GM12874 (cell line): ENCODE data around the gene PCDHB2.
A peak's percentile ranks its signal among the peaks of the same experiment; 100 is the strongest.

Source experiments
- TF ChIP-seq, protein P1 (sequence below): IDR thresholded peaks from 2 replicates; pipeline ENCODE4 v1.5.1; 2011; ENCODE audit warnings: low read depth, mild to moderate bottlenecking, control low read depth, low read length, moderate library complexity; ENCODE audit not compliant: insufficient read depth

Gene PCDHB2

DNA sequence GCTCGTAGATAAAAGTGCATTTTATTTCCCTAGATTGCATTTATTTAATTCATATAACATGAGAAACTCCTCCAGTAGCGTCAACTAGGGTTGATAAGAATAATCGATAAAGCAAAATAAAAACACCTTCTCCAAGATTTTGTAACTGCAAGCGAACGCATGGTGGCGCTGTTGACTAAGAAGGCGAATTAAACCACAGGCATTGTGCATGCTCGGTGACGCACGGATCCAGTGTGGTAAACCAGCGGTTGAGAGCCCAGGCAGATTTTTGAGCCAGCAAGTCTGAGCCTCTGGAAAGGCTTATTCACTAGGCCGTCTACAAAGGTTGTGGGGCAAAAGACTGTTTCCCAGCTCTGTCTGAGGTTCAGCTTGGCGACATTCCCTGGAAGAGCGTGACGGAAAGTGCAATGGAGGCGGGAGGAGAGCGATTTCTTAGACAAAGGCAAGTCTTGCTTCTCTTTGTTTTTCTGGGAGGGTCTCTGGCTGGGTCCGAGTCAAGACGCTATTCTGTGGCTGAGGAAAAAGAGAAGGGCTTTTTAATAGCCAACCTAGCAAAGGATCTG, 5.9 kb downstream of the PCDHB2 start, which contains the start of gene PCDHB3:
TSS of gene PCDHB3 (plus strand) at position 231 of the 563 bp plus-strand sequence. CDS start at position 408, 177 bp downstream.
- TF ChIP-seq, protein P1, sequence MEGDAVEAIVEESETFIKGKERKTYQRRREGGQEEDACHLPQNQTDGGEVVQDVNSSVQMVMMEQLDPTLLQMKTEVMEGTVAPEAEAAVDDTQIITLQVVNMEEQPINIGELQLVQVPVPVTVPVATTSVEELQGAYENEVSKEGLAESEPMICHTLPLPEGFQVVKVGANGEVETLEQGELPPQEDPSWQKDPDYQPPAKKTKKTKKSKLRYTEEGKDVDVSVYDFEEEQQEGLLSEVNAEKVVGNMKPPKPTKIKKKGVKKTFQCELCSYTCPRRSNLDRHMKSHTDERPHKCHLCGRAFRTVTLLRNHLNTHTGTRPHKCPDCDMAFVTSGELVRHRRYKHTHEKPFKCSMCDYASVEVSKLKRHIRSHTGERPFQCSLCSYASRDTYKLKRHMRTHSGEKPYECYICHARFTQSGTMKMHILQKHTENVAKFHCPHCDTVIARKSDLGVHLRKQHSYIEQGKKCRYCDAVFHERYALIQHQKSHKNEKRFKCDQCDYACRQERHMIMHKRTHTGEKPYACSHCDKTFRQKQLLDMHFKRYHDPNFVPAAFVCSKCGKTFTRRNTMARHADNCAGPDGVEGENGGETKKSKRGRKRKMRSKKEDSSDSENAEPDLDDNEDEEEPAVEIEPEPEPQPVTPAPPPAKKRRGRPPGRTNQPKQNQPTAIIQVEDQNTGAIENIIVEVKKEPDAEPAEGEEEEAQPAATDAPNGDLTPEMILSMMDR = peak; percentile 19; the same call in 1 of the 2 replicates

DNA sequence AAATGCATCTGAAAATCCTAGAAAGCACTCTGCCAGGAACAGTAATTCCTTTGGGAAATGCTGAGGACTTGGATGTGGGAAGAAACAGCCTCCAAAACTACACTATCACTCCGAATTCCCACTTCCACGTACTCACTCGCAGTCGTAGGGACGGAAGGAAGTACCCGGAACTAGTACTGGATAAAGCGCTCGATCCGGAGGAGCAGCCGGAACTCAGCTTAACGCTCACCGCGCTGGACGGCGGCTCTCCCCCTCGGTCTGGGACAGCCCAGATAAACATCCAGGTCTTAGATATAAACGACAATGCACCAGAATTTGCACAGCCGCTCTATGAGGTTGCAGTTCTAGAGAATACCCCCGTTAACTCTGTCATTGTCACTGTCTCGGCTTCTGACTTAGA, 6.6 kb downstream of the PCDHB2 start:
- TF ChIP-seq, protein P1 = no peak

DNA sequence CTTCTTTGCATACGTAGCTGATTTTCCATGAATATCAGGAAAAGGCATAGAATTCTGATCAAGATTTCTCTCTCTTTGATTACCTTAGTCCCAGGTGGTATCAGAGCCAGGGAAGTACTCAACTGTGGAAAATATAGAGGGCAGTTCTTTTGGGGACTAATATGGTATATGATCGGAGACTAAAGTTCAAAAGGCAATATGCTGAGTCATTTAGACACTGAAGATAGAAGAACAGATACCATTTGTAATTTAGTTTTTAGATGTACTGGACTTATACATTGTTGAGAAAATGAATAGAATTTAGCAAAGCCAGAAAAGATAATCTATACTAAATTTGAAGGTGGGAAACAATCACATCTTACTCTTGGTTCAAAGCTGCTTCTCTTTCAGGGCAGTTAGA, 10.9 kb downstream of the PCDHB2 start:
- TF ChIP-seq, protein P1 = no peak

DNA sequence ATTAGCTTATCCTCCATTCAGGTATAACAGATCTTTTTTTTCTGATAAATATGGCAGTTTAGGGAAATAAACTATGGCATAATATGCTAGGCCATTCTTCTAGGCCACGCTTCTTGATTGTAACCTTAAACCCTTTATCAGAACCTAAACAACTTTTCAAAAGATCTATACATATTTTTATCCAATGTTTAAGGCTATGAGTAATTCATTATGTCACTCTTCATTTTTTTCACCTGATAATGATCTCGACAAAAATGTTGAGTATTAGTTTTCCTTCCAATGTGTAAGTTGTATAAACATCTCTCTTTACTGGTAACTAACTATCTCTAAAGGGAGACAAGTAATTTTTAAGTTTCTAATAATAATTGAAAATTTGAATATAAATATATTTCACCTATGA, 24.8 kb downstream of the PCDHB2 start:
- TF ChIP-seq, protein P1 = no peak

DNA sequence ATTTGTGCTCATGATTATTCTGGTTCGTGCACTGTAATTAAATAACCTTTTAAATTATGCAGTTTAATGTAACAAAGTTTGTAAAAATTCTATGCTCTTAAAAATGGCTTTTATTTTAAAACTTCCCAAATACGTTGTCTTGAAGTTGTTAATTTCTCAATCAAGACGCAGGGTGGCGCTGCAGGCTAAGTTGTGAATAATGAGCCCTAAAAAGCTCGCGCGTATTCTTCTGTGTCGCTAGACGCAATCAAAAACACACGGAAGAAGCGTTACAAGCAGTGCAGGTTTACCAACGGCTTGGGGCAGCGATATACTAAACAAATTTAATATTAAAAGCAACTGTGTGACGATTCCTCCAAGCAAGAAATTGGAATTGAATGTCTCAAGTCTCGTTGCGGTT, 27.1 kb downstream of the PCDHB2 start, which contains the start of gene PCDHB4:
TSS of gene PCDHB4 (plus strand) at position 256 of the 400 bp plus-strand sequence. CDS start 181 bp downstream, outside the sequence.
- TF ChIP-seq, protein P1 = no peak

DNA sequence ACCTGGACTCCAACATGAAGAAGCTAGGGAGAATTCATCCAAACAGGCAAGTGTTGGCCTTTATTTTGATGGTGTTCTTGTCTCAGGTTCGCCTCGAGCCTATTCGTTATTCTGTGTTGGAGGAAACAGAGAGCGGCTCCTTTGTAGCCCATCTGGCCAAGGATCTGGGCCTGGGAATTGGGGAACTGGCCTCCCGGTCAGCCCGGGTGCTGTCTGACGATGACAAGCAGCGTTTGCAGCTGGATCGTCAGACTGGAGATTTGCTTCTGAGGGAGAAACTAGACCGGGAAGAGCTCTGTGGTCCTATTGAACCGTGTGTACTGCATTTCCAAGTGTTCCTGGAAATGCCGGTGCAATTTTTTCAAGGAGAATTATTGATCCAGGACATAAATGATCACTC, 27.6 kb downstream of the PCDHB2 start:
- TF ChIP-seq, protein P1 = no peak

DNA sequence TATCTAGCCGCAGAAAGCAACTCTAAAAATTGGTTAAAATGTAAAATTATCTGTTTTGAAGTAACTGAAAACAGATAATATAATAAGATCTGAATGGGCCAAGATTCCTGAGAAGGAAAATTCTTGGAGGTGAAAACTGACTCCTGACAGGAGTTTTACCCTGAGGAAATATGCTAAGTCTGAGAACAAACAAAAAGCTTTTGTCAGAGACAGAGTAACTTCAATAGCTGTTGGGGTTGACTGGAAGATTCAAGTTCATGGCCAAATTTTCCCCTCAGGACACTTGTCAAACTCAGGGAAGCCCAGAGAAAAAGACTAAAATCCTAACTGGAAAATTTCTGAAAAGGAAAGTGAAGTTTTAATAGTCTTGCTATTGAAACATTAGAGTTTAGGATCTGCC, 32.9 kb downstream of the PCDHB2 start:
- TF ChIP-seq, protein P1 = no peak
